Stomach (tissue), 9 donors: ENCODE data around the gene CES4A. TPM values are rescaled to one million over a fixed set of nuclear protein-coding genes. Genes with fewer than 3 reads are reported as not detected.

Source experiments
- DNase-seq, 2 donors: peaks; one replicate each; pipeline versions ENCODE4 v3.0.0 to v3.0.0-alpha.2; 2013 to 2019
- H3K27ac ChIP-seq, 5 donors: fragments of 200-600 bp in 4 of 5; sonication (generic) in 4 of 5; one replicate each; pipeline ENCODE4 v1.5.1; 2013 to 2019; ENCODE audit warnings: mild to moderate bottlenecking in 1 of 5, moderate library complexity in 1 of 5
- H3K27me3 ChIP-seq, 3 donors: fragments of 200-600 bp; sonication (generic); one replicate each; pipeline ENCODE4 v1.5.1; 2017 to 2019; ENCODE audit warnings: mixed run types in 1 of 3
- H3K36me3 ChIP-seq, 4 donors: fragments of 200-600 bp; sonication (generic); 1 replicate in 3 of 4; 2 replicates in 1 of 4; pipeline ENCODE4 v1.5.1; 2016 to 2019
- H3K4me1 ChIP-seq, 4 donors: fragments of 200-600 bp; sonication (generic); one replicate each; pipeline ENCODE4 v1.5.1; 2016 to 2019
- H3K4me3 ChIP-seq, 4 donors: fragments of 200-600 bp; sonication (generic) in 3 of 4; one replicate each; pipeline ENCODE4 v1.5.1; 2016 to 2019; ENCODE audit warnings: mild to moderate bottlenecking in 1 of 4
- H3K9me3 ChIP-seq, 4 donors: fragments of 200-600 bp; sonication (generic); one replicate each; pipeline ENCODE4 v1.5.1; 2016 to 2019
- CTCF ChIP-seq, 7 experiments: fragments of 450-650 bp in 4 of 7; fragments of 200-600 bp in 3 of 7; sonication (generic) in 3 of 7; IDR thresholded peaks; one replicate each; pipeline ENCODE4 v1.5.1; 2016 to 2019; ENCODE audit warnings: antibody characterized with exemption in 7 of 7, control low read depth in 2 of 7, mild to moderate bottlenecking in 1 of 7
- EP300 ChIP-seq: sonication (generic); formaldehyde crosslinking; IDR thresholded peaks from one replicate; pipeline ENCODE4 v1.6.1; 2017; ENCODE audit warnings: antibody characterized with exemption
- POLR2A ChIP-seq, 4 donors: fragments of 450-650 bp; IDR thresholded peaks; one replicate each; pipeline ENCODE4 v1.6.1; 2016; ENCODE audit warnings: antibody characterized with exemption in 4 of 4, control low read depth in 2 of 4, mild to moderate bottlenecking in 1 of 4, moderate library complexity in 1 of 4
- POLR2AphosphoS5 ChIP-seq, 3 donors: sonication (generic); formaldehyde crosslinking; IDR thresholded peaks; one replicate each; pipeline ENCODE4 v1.6.1; 2016; ENCODE audit warnings: antibody characterized with exemption in 3 of 3
- WGBS, 5 donors: extraction: QIAGEN DNeasy Blood & Tissue Kit in 3 of 5; methylation state at CpG; one replicate each; pipeline versions ENCODE4 v1.1.5 to v1.1.7; 2013 to 2018; 5-methylcytosine and 5-hydroxymethylcytosine counted together
- intact Hi-C: fragments of 100-400 bp; cut with DNase I; formaldehyde crosslinking; loops from one replicate; pipeline ENCODE4 v1.15.1; 2023; ENCODE audit warnings: low total_unique reads
- polyA plus RNA-seq, 3 donors: library from polyadenylated mRNA; stranded (reverse); fragments of 200-250 nt; gene quantifications; one replicate each; pipeline ENCODE4 v1.2.3, GENCODE V29; 2013
- total RNA-seq, 5 donors: library from RNA; depleted of rRNA; stranded (reverse); fragments of >200 nt; gene quantifications; one replicate each; pipeline versions ENCODE4 v1.1.0 to v1.2.3, GENCODE V29; 2014 to 2016
- donor health status: healthy with polysubstance abuse.
- donor health status: Bipolar disorder and iron deficiency.
- donor health status: healthy.

CES4A gene
- total and polyA plus RNA-seq, 8 donors = 3.2 to 22.3 (median 5.5) TPM

- no peak for DNase-seq
- peaks cover 23 to 50% (median 45%) of the 10 kb centered on the region in 4 donors for H3K4me1 ChIP-seq
- H3K27ac ChIP-seq = no peak overlapping the region
- no peak for TF ChIP-seq POLR2AphosphoS5 (IDR thresholded peaks at IDR 0.05)
- no peak for TF ChIP-seq EP300
- H3K9me3 ChIP-seq = no peaks in the 10 kb centered on the region
- H3K4me3 ChIP-seq = no peak overlapping the region
- peaks cover 0 to 9% (median 0%) of the 10 kb centered on the region in 4 donors for H3K36me3 ChIP-seq
- intact Hi-C loops = no loop called here
- H3K27me3 ChIP-seq = no peaks in the 10 kb centered on the region
- 96 to 99% (median 96%) methylated on average over 6 of the region's 6 CpGs for WGBS, 5 donors
Observed at GRCh38 chr16:67027046-67027445, 38.7 kb downstream of the CES4A start.

GRCh38 chr16:67028167-67028695, 39.8 kb downstream of the CES4A start:
- no peaks in the 10 kb centered on the region for H3K27me3 ChIP-seq
- H3K4me1 ChIP-seq = peaks cover 23 to 52% (median 42%) of the 10 kb centered on the region in 4 donors
- H3K27ac ChIP-seq = peak overlapping the region; percentile 76 to 99 (median 95)
- H3K36me3 ChIP-seq = peaks cover 0 to 18% (median 3%) of the 10 kb centered on the region in 4 donors
- no peaks in the 10 kb centered on the region for H3K9me3 ChIP-seq
- intact Hi-C loops = no loop called here
- no peak for DNase-seq
- WGBS, 5 donors = 46 to 52% (median 46%) methylated on average over 10 of the region's 10 CpGs
- peak overlapping the region; percentile 74 to 98 (median 84) for H3K4me3 ChIP-seq
- TF ChIP-seq EP300 = no peak
- no peak for TF ChIP-seq POLR2A (IDR thresholded peaks at IDR 0.05)
- no peak for TF ChIP-seq POLR2AphosphoS5 (IDR thresholded peaks at IDR 0.05)
- TF ChIP-seq CTCF (IDR thresholded peaks at IDR 0.05) = no peak

- peak; percentile 93 to 98 for DNase-seq
- intact Hi-C loops = no loop called here
Observed at GRCh38 chr16:67028696-67029253, 40.4 kb downstream of the CES4A start, which contains the start of gene CBFB. CBFB (plus strand) TSS chr16:67029149; CDS start chr16:67029408, 259 bp downstream.

GRCh38 chr16:67029254-67030096, 41.1 kb downstream of the CES4A start:
- peak overlapping the region; percentile 95 to 99 (median 98) for H3K27ac ChIP-seq
- H3K4me1 ChIP-seq = peaks cover 23 to 48% (median 35%) of the 10 kb centered on the region in 4 donors
- H3K27me3 ChIP-seq = no peaks in the 10 kb centered on the region
- peak; percentile 66 to 87 for DNase-seq
- WGBS, 5 donors = 0 to 1% (median 1%) methylated on average over 15 to 122 of the region's 123 CpGs
- intact Hi-C loops = no loop called here
- no peaks in the 10 kb centered on the region for H3K9me3 ChIP-seq
- H3K4me3 ChIP-seq = peak overlapping the region; percentile 74 to 98 (median 84)
- peaks cover 0 to 25% (median 3%) of the 10 kb centered on the region in 4 donors for H3K36me3 ChIP-seq
- TF ChIP-seq POLR2A (IDR thresholded peaks at IDR 0.05) = no peak
- TF ChIP-seq POLR2AphosphoS5 (IDR thresholded peaks at IDR 0.05) = peak in 2 of 3 donors; percentile 26 to 36

More at GRCh38 chr16:67028696-67029253, 40.4 kb downstream of the CES4A start, which contains the start of gene CBFB:
- no peak for TF ChIP-seq CTCF (IDR thresholded peaks at IDR 0.05)
- peak; percentile 69 to 94 (median 89) for TF ChIP-seq POLR2AphosphoS5 (IDR thresholded peaks at IDR 0.05)
- peak in 2 of 4 donors; percentile 17 to 26 for TF ChIP-seq POLR2A (IDR thresholded peaks at IDR 0.05)
- WGBS, 5 donors = 0 to 2% (median 1%) methylated on average over 1 to 68 of the region's 69 CpGs
- Histone ChIP-seq H3K27me3 (no peaks in the 10 kb centered on the region), H3K9me3 (no peaks in the 10 kb centered on the region), H3K27ac (peak within 1 kb of the TSS; percentile 95 to 99 (median 98)), H3K4me3 (peak within 1 kb of the TSS; percentile 74 to 98 (median 84)), H3K4me1 (peaks cover 23 to 47% (median 37%) of the 10 kb centered on the region in 4 donors), H3K36me3 (peaks cover 0 to 23% (median 3%) of the 10 kb centered on the region in 4 donors)
